SK-N-SH treated with all-trans-retinoic acid at 6 μM for 48 hours (cell line): ENCODE results near the gene CCDC102B.

ENCODE experiments used
- ATAC-seq: fragments of 200-7000 bp; cut with Tn5 transposase; 3 replicates; pipeline ENCODE4 v1.9.1; 2020; ENCODE audit warnings: mild to moderate bottlenecking, moderate library complexity
- ARNTL ChIP-seq: fragments of 450-650 bp; formaldehyde crosslinking; IDR thresholded peaks from 2 replicates; pipeline ENCODE4 v1.5.0; 2020; ENCODE audit warnings: low read depth, mild to moderate bottlenecking, moderate library complexity, borderline replicate concordance
- BACH2 ChIP-seq: fragments of 250-450 bp; sonication (Bioruptor Pico); IDR thresholded peaks from 2 replicates; pipeline ENCODE4 v1.9.0; 2021; ENCODE audit warnings: mild to moderate bottlenecking, borderline replicate concordance
- CSDC2 ChIP-seq: fragments of 250-450 bp; sonication (Bioruptor Pico); IDR thresholded peaks from 2 replicates; pipeline ENCODE4 v1.5.0; 2020; ENCODE audit warnings: mild to moderate bottlenecking, moderate library complexity
- ESRRG ChIP-seq: fragments of 250-450 bp; sonication (Bioruptor Pico); IDR thresholded peaks from 2 replicates; pipeline ENCODE4 v1.6.1; 2021; ENCODE audit warnings: mild to moderate bottlenecking
- GLIS3 ChIP-seq: fragments of 250-450 bp; sonication (Bioruptor Pico); IDR thresholded peaks from 2 replicates; pipeline ENCODE4 v1.5.0; 2020; ENCODE audit warnings: mild to moderate bottlenecking, moderate library complexity
- ISL1 ChIP-seq: fragments of 250-450 bp; sonication (Bioruptor Pico); IDR thresholded peaks from 2 replicates; pipeline ENCODE4 v2.1.2; 2022; ENCODE audit warnings: mild to moderate bottlenecking, moderate library complexity
- PPARA ChIP-seq: fragments of 250-450 bp; sonication (Bioruptor Pico); IDR thresholded peaks from 2 replicates; pipeline ENCODE4 v1.5.0; 2020; ENCODE audit warnings: mild to moderate bottlenecking, borderline replicate concordance
- RARB ChIP-seq: fragments of 250-450 bp; sonication (Bioruptor Pico); IDR thresholded peaks from 2 replicates; pipeline ENCODE4 v1.8.0; 2021; ENCODE audit warnings: mild to moderate bottlenecking, moderate library complexity
- SNAI2 ChIP-seq: fragments of 250-450 bp; sonication (Bioruptor Pico); IDR thresholded peaks from 2 replicates; pipeline ENCODE4 v1.5.0; 2020; ENCODE audit warnings: mild to moderate bottlenecking, moderate library complexity
- TCF4 ChIP-seq: fragments of 250-450 bp; sonication (Bioruptor Pico); IDR thresholded peaks from 2 replicates; pipeline ENCODE4 v1.8.0; 2021; ENCODE audit warnings: mild to moderate bottlenecking, moderate library complexity, borderline replicate concordance
- TOX ChIP-seq: fragments of 250-450 bp; sonication (Bioruptor Pico); IDR thresholded peaks from 2 replicates; pipeline ENCODE4 v1.8.0; 2021; ENCODE audit warnings: mild to moderate bottlenecking, moderate library complexity, borderline replicate concordance
- ZC3H10 ChIP-seq: fragments of 250-450 bp; sonication (Bioruptor Pico); IDR thresholded peaks from 2 replicates; pipeline ENCODE4 v1.5.1; 2021; ENCODE audit warnings: mild to moderate bottlenecking, moderate library complexity
- ZFP3 ChIP-seq: fragments of 250-450 bp; sonication (Bioruptor Pico); IDR thresholded peaks from 2 replicates; pipeline ENCODE4 v1.5.0; 2020; ENCODE audit warnings: mild to moderate bottlenecking, moderate library complexity
- ZFP30 ChIP-seq: fragments of 450-650 bp; formaldehyde crosslinking; IDR thresholded peaks from 2 replicates; pipeline ENCODE4 v1.5.0; 2022; ENCODE audit warnings: mild to moderate bottlenecking, moderate library complexity
- ZNF565 ChIP-seq: fragments of 450-650 bp; formaldehyde crosslinking; conservative IDR thresholded peaks from 2 replicates; pipeline ENCODE4 v1.5.0; 2020; ENCODE audit warnings: low read depth, mild to moderate bottlenecking, moderate library complexity
- ZNF70 ChIP-seq: fragments of 450-650 bp; formaldehyde crosslinking; IDR thresholded peaks from 2 replicates; pipeline ENCODE4 v1.5.0; 2020; ENCODE audit warnings: mild to moderate bottlenecking, moderate library complexity
- ZNF8 ChIP-seq: fragments of 450-650 bp; formaldehyde crosslinking; IDR thresholded peaks from 2 replicates; pipeline ENCODE4 v1.5.0; 2020; ENCODE audit warnings: mild to moderate bottlenecking, moderate library complexity
- TF ChIP-seq, protein P1 (sequence below): fragments of 250-450 bp; sonication (Bioruptor Pico); IDR thresholded peaks from 2 replicates; pipeline ENCODE4 v1.8.0; 2021; ENCODE audit warnings: low read depth, mild to moderate bottlenecking, moderate library complexity, borderline replicate concordance
- TF ChIP-seq, protein P2 (sequence below): fragments of 250-450 bp; sonication (Bioruptor Pico); IDR thresholded peaks from 2 replicates; pipeline ENCODE4 v1.5.1; 2021; ENCODE audit warnings: mild to moderate bottlenecking, moderate library complexity
- TF ChIP-seq, protein P3 (sequence below): fragments of 250-450 bp; sonication (Bioruptor Pico); IDR thresholded peaks from 2 replicates; pipeline ENCODE4 v1.8.0; 2020; ENCODE audit warnings: mild to moderate bottlenecking, moderate library complexity, borderline replicate concordance
- TF ChIP-seq, protein P4 (sequence below): fragments of 250-450 bp; sonication (Bioruptor Pico); IDR thresholded peaks from 2 replicates; pipeline ENCODE4 v1.5.1; 2020; ENCODE audit warnings: low read depth, mild to moderate bottlenecking, moderate library complexity
- TF ChIP-seq, protein P5 (sequence below): fragments of 250-450 bp; sonication (Bioruptor Pico); IDR thresholded peaks from 2 replicates; pipeline ENCODE4 v1.5.0; 2020; ENCODE audit warnings: mild to moderate bottlenecking, moderate library complexity

Gene CCDC102B

DNA sequence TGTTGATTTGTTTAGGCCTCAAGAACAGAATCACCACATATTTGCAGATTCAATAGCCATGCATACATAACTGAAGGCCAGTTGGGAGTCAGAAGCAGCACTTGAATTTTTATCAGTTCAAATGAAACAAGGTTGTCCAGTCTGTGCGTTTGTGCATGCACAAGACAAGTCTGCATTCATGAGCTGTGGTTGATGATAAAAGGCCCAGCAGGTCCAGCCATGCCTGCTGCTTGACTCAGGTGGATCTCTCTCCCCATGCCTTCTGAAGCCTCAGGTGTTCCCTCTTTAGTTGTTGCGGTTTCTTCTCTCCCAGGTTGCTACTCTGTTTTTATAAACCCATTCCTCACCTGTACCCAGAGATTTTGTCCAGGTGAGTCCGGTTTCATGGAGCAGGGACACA lies 124.5 kb downstream of the CCDC102B start:
- no peak for ATAC-seq
- TF ChIP-seq PPARA (CRISPR knock-in tag) = no peak
- no peak for TF ChIP-seq ZC3H10 (CRISPR knock-in tag)
- no peak for TF ChIP-seq CSDC2 (CRISPR knock-in tag)
- no peak for TF ChIP-seq ZFP3 (CRISPR knock-in tag)
- TF ChIP-seq TCF4 (CRISPR knock-in tag) = no peak
- TF ChIP-seq, protein P1, sequence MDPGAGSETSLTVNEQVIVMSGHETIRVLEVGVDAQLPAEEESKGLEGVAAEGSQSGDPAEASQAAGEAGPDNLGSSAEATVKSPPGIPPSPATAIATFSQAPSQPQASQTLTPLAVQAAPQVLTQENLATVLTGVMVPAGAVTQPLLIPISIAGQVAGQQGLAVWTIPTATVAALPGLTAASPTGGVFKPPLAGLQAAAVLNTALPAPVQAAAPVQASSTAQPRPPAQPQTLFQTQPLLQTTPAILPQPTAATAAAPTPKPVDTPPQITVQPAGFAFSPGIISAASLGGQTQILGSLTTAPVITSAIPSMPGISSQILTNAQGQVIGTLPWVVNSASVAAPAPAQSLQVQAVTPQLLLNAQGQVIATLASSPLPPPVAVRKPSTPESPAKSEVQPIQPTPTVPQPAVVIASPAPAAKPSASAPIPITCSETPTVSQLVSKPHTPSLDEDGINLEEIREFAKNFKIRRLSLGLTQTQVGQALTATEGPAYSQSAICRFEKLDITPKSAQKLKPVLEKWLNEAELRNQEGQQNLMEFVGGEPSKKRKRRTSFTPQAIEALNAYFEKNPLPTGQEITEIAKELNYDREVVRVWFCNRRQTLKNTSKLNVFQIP (CRISPR knock-in tag) = no peak
- TF ChIP-seq ZNF70 (CRISPR knock-in tag) = no peak
- TF ChIP-seq ESRRG = no peak
- TF ChIP-seq, protein P2, sequence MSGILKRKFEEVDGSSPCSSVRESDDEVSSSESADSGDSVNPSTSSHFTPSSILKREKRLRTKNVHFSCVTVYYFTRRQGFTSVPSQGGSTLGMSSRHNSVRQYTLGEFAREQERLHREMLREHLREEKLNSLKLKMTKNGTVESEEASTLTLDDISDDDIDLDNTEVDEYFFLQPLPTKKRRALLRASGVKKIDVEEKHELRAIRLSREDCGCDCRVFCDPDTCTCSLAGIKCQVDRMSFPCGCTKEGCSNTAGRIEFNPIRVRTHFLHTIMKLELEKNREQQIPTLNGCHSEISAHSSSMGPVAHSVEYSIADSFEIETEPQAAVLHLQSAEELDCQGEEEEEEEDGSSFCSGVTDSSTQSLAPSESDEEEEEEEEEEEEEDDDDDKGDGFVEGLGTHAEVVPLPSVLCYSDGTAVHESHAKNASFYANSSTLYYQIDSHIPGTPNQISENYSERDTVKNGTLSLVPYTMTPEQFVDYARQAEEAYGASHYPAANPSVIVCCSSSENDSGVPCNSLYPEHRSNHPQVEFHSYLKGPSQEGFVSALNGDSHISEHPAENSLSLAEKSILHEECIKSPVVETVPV (CRISPR knock-in tag) = no peak
- TF ChIP-seq TOX (CRISPR knock-in tag) = no peak
- TF ChIP-seq, protein P3, sequence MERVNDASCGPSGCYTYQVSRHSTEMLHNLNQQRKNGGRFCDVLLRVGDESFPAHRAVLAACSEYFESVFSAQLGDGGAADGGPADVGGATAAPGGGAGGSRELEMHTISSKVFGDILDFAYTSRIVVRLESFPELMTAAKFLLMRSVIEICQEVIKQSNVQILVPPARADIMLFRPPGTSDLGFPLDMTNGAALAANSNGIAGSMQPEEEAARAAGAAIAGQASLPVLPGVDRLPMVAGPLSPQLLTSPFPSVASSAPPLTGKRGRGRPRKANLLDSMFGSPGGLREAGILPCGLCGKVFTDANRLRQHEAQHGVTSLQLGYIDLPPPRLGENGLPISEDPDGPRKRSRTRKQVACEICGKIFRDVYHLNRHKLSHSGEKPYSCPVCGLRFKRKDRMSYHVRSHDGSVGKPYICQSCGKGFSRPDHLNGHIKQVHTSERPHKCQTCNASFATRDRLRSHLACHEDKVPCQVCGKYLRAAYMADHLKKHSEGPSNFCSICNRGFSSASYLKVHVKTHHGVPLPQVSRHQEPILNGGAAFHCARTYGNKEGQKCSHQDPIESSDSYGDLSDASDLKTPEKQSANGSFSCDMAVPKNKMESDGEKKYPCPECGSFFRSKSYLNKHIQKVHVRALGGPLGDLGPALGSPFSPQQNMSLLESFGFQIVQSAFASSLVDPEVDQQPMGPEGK (CRISPR knock-in tag) = no peak
- TF ChIP-seq ZNF8 (CRISPR knock-in tag) = no peak
- no peak for TF ChIP-seq ARNTL (CRISPR knock-in tag)
- no peak for TF ChIP-seq GLIS3 (CRISPR knock-in tag)
- TF ChIP-seq, protein P4, sequence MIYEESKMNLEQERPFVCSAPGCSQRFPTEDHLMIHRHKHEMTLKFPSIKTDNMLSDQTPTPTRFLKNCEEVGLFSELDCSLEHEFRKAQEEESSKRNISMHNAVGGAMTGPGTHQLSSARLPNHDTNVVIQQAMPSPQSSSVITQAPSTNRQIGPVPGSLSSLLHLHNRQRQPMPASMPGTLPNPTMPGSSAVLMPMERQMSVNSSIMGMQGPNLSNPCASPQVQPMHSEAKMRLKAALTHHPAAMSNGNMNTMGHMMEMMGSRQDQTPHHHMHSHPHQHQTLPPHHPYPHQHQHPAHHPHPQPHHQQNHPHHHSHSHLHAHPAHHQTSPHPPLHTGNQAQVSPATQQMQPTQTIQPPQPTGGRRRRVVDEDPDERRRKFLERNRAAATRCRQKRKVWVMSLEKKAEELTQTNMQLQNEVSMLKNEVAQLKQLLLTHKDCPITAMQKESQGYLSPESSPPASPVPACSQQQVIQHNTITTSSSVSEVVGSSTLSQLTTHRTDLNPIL (CRISPR knock-in tag) = no peak
- no peak for TF ChIP-seq ZNF565 (CRISPR knock-in tag)
- no peak for TF ChIP-seq ZFP30 (CRISPR knock-in tag)

DNA sequence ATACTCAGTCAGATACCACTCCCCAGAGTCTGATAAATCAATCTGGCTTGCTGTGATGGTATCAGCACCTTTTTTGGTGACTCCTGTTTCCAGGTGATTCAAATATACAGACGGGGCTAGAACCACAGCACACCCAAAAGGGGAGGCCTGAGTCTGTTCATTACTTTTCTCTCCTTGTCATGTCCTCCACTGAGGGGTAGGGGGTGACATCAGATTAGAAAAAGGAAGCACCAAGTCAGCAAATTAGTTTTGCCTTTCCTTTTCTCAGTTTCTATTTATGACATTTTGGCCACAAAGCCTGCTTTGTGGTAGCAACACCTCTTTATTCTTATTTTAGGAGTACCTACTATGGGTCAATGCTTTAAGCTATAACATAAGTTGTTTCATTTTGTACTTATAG lies 127.4 kb downstream of the CCDC102B start:
- peak; percentile 77 for ATAC-seq

More for the DNA sequence above, 127.4 kb downstream of the CCDC102B start:
- TF ChIP-seq ZC3H10 (CRISPR knock-in tag) = no peak
- no peak for TF ChIP-seq ARNTL (CRISPR knock-in tag)
- no peak for TF ChIP-seq PPARA (CRISPR knock-in tag)
- TF ChIP-seq ESRRG = no peak
- no peak for TF ChIP-seq BACH2 (CRISPR knock-in tag)
- no peak for TF ChIP-seq TCF4 (CRISPR knock-in tag)
- no peak for TF ChIP-seq TOX (CRISPR knock-in tag)
- TF ChIP-seq ZFP3 (CRISPR knock-in tag) = no peak
- no peak for TF ChIP-seq ISL1 (CRISPR knock-in tag)
- no peak for TF ChIP-seq ZFP30 (CRISPR knock-in tag)
- no peak for TF ChIP-seq SNAI2
- TF ChIP-seq, protein P2 (CRISPR knock-in tag) = no peak
- no peak for TF ChIP-seq RARB (CRISPR knock-in tag)
- TF ChIP-seq GLIS3 (CRISPR knock-in tag) = no peak
- TF ChIP-seq ZNF70 (CRISPR knock-in tag) = no peak
- TF ChIP-seq, protein P5, sequence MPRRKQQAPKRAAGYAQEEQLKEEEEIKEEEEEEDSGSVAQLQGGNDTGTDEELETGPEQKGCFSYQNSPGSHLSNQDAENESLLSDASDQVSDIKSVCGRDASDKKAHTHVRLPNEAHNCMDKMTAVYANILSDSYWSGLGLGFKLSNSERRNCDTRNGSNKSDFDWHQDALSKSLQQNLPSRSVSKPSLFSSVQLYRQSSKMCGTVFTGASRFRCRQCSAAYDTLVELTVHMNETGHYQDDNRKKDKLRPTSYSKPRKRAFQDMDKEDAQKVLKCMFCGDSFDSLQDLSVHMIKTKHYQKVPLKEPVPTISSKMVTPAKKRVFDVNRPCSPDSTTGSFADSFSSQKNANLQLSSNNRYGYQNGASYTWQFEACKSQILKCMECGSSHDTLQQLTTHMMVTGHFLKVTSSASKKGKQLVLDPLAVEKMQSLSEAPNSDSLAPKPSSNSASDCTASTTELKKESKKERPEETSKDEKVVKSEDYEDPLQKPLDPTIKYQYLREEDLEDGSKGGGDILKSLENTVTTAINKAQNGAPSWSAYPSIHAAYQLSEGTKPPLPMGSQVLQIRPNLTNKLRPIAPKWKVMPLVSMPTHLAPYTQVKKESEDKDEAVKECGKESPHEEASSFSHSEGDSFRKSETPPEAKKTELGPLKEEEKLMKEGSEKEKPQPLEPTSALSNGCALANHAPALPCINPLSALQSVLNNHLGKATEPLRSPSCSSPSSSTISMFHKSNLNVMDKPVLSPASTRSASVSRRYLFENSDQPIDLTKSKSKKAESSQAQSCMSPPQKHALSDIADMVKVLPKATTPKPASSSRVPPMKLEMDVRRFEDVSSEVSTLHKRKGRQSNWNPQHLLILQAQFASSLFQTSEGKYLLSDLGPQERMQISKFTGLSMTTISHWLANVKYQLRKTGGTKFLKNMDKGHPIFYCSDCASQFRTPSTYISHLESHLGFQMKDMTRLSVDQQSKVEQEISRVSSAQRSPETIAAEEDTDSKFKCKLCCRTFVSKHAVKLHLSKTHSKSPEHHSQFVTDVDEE (CRISPR knock-in tag) = no peak
